Hepatocyte (in vitro differentiated cells): Measurements from ENCODE around the gene FOS.

ENCODE experiments used
- EZH2phosphoT487 ChIP-seq: fragments of 200-600 bp; sonication (generic); IDR thresholded peaks from one replicate; pipeline ENCODE4 v1.6.1; 2018; ENCODE audit warnings: antibody characterized with exemption, mild to moderate bottlenecking, low read depth, moderate library complexity; ENCODE audit not compliant: unreplicated experiment, severe bottlenecking
- TF ChIP-seq, protein P1 (sequence below): fragments of 200-600 bp; sonication (generic); IDR thresholded peaks from 2 replicates; pipeline ENCODE4 v1.5.1; 2016; ENCODE audit warnings: antibody characterized with exemption, mild to moderate bottlenecking; ENCODE audit not compliant: poor library complexity

DNA sequence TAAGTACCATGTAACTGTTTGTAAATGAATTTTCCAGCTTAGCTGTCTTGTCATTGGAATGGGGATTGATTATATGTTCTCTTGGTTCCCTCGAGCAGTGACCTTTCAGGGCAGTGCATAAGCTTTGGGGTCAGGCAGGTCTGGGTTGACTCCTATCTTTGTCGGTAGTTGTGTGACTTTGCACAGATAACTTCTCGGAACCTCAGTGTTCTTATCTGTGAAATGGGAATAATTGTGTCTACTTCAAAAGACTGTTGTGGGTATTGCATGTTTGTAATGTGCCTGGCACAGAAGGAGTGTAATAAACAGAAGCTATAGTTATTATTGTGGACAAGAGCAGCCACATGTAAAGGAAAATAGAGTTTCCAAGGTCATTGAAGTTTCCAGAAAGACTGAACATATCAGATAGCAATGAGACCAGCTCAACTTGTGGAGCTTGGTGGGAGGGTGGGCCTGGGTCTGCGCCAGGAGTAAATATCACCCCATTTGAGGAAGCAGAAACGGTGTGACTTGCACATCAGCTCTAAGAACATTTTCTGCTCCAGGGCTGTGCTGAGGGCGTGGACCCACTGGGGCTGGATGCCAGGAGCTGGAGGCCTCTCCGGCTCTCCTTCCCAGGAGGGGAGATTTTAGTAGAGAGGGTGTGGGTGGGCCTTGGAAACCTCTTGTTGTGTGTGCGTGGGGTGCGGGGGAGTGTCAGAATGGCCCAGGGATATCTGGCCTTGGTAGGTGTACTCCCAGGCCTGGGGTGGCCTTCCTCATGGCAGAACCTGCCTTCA is 19.7 kb downstream of the FOS start:
- TF ChIP-seq, protein P1, sequence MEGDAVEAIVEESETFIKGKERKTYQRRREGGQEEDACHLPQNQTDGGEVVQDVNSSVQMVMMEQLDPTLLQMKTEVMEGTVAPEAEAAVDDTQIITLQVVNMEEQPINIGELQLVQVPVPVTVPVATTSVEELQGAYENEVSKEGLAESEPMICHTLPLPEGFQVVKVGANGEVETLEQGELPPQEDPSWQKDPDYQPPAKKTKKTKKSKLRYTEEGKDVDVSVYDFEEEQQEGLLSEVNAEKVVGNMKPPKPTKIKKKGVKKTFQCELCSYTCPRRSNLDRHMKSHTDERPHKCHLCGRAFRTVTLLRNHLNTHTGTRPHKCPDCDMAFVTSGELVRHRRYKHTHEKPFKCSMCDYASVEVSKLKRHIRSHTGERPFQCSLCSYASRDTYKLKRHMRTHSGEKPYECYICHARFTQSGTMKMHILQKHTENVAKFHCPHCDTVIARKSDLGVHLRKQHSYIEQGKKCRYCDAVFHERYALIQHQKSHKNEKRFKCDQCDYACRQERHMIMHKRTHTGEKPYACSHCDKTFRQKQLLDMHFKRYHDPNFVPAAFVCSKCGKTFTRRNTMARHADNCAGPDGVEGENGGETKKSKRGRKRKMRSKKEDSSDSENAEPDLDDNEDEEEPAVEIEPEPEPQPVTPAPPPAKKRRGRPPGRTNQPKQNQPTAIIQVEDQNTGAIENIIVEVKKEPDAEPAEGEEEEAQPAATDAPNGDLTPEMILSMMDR, result no peak
- TF ChIP-seq EZH2phosphoT487, result no peak
